GM19035 (cell line): ENCODE data around the gene GAK.

Source experiments
- ATAC-seq: cut with Tn5 transposase; IDR thresholded peaks from one replicate; pipeline ENCODE4 v1.9.1; 2021; ENCODE audit not compliant: unreplicated experiment

Gene GAK

GRCh38 chr4:832536-832935 lies 99.6 kb downstream of the GAK start:
- no peak for ATAC-seq

- ATAC-seq = no peak
Measured at GRCh38 chr4:832108-832507, 100.0 kb downstream of the GAK start.

- ATAC-seq = no peak
Measured at GRCh38 chr4:831483-831805, 100.7 kb downstream of the GAK start.

GRCh38 chr4:830601-831482 lies 101.3 kb downstream of the GAK start:
- no peak for ATAC-seq

GRCh38 chr4:829761-830600 lies 102.1 kb downstream of the GAK start:
- ATAC-seq = no peak

GRCh38 chr4:829291-829690 lies 102.8 kb downstream of the GAK start:
- no peak for ATAC-seq

- no peak for ATAC-seq
Measured at GRCh38 chr4:828641-829271, 103.4 kb downstream of the GAK start.

- no peak for ATAC-seq
Measured at GRCh38 chr4:827209-828081, 104.7 kb downstream of the GAK start.

GRCh38 chr4:826508-827208 lies 105.5 kb downstream of the GAK start:
- no peak for ATAC-seq

- no peak for ATAC-seq
Measured at GRCh38 chr4:825971-826330, 106.2 kb downstream of the GAK start, which contains the start of gene CPLX1. TSS of gene CPLX1 (minus strand) at chr4:826129. CDS start at chr4:824522, 1,607 bp downstream.

- no peak for ATAC-seq
Measured at GRCh38 chr4:825063-825970, 106.8 kb downstream of the GAK start.

- ATAC-seq = no peak
Measured at GRCh38 chr4:824461-825062, 107.6 kb downstream of the GAK start.

GRCh38 chr4:823761-824460 lies 108.2 kb downstream of the GAK start:
- ATAC-seq = no peak

GRCh38 chr4:823176-823760 lies 108.8 kb downstream of the GAK start:
- no peak for ATAC-seq

GRCh38 chr4:822361-823175 lies 109.5 kb downstream of the GAK start:
- no peak for ATAC-seq

- no peak for ATAC-seq
Measured at GRCh38 chr4:821631-822030, 110.5 kb downstream of the GAK start.

GRCh38 chr4:821181-821591 lies 110.9 kb downstream of the GAK start:
- ATAC-seq = no peak
